ENCODE results near the gene ANK3. TPM values are rescaled to one million over a fixed set of nuclear protein-coding genes. Genes with fewer than 3 reads are reported as not detected.
A peak's percentile ranks its signal among the peaks of the same experiment; 100 is the strongest.

Gene ANK3
- total RNA-seq, 1 donor from 2014 or later, result 65.3 TPM

- peak; percentile 41 to 50 (median 47) for TF ChIP-seq CTCF (IDR thresholded peaks at IDR 0.05)
- TF ChIP-seq POLR2A (IDR thresholded peaks at IDR 0.05), result no peak
- TF ChIP-seq POLR2AphosphoS5 (IDR thresholded peaks at IDR 0.05; ENCODE audit: insufficient read depth in 1 of 2, low read depth in 1 of 2), result no peak
Observed at GRCh38 chr10:60208676-60209269, 180.9 kb downstream of the ANK3 start.

GRCh38 chr10:60207894-60208293, 181.8 kb downstream of the ANK3 start:
- H3K4me3 ChIP-seq, result no peak overlapping the region
- no peak overlapping the region for H3K27ac ChIP-seq
- no peaks in the 10 kb centered on the region for H3K9me3 ChIP-seq
- intact Hi-C loops (cut with DNase I), result loop anchor here (10.0 kb wide), 1 partner anchor 93 kb away; no protein-coding TSS in a partner anchor
- no peak for DNase-seq (ENCODE audit: extremely low spot score in 2 of 2)
- H3K4me1 ChIP-seq, result no peaks in the 10 kb centered on the region
- TF ChIP-seq POLR2AphosphoS5 (IDR thresholded peaks at IDR 0.05; ENCODE audit: insufficient read depth in 1 of 2, low read depth in 1 of 2) (no peak), POLR2A (IDR thresholded peaks at IDR 0.05) (no peak), CTCF (IDR thresholded peaks at IDR 0.05) (no peak)
- no peaks in the 10 kb centered on the region for H3K36me3 ChIP-seq
- no peaks in the 10 kb centered on the region for H3K27me3 ChIP-seq

More at GRCh38 chr10:60208676-60209269, 180.9 kb downstream of the ANK3 start:
- intact Hi-C loops (cut with DNase I), result loop anchor here (10.0 kb wide), 1 partner anchor 94 kb away; no protein-coding TSS in a partner anchor
- Histone ChIP-seq H3K27ac (no peak overlapping the region), H3K36me3 (no peaks in the 10 kb centered on the region), H3K9me3 (no peaks in the 10 kb centered on the region), H3K4me1 (no peaks in the 10 kb centered on the region), H3K4me3 (no peak overlapping the region), H3K27me3 (no peaks in the 10 kb centered on the region)
- no peak for DNase-seq (ENCODE audit: extremely low spot score in 2 of 2)

GRCh38 chr10:60206735-60207134, 182.9 kb downstream of the ANK3 start:
- Histone ChIP-seq H3K27ac (no peak overlapping the region), H3K27me3 (no peaks in the 10 kb centered on the region), H3K9me3 (no peaks in the 10 kb centered on the region), H3K36me3 (no peaks in the 10 kb centered on the region), H3K4me1 (no peaks in the 10 kb centered on the region), H3K4me3 (no peak overlapping the region)
- intact Hi-C loops (cut with DNase I), result loop anchor here (10.0 kb wide), 1 partner anchor 92 kb away; no protein-coding TSS in a partner anchor
- no peak for DNase-seq (ENCODE audit: extremely low spot score in 2 of 2)
- TF ChIP-seq POLR2A (IDR thresholded peaks at IDR 0.05), result no peak
- no peak for TF ChIP-seq POLR2AphosphoS5 (IDR thresholded peaks at IDR 0.05; ENCODE audit: insufficient read depth in 1 of 2, low read depth in 1 of 2)
- no peak for TF ChIP-seq CTCF (IDR thresholded peaks at IDR 0.05)

DNA sequence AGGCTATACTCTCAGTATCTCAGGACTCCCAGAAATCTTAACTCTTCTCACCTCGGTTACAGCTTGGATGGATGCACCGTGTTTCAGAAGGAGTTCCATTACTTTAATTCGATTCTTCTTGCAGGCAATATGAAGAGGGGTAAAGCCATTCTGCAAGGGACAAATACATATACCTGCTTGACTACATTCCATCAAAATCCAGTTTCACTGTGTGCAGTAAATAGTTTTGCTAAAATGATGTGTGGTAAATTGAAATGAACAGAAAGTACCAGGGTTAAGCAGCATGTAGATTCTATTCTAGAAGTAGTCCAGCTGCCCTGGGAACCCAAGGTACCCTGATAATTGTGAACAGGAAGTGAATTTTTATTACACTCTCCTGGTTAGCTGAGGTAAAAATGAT, 183.9 kb downstream of the ANK3 start:
- Histone ChIP-seq H3K36me3 (no peaks in the 10 kb centered on the region), H3K9me3 (no peaks in the 10 kb centered on the region), H3K4me3 (no peak overlapping the region), H3K27me3 (no peaks in the 10 kb centered on the region), H3K4me1 (no peaks in the 10 kb centered on the region), H3K27ac (no peak overlapping the region)
- intact Hi-C loops (cut with DNase I), result loop anchor here (10.0 kb wide), 1 partner anchor 91 kb away; no protein-coding TSS in a partner anchor
- TF ChIP-seq POLR2A (IDR thresholded peaks at IDR 0.05), result no peak
- TF ChIP-seq POLR2AphosphoS5 (IDR thresholded peaks at IDR 0.05; ENCODE audit: insufficient read depth in 1 of 2, low read depth in 1 of 2), result no peak
- no peak for TF ChIP-seq CTCF (IDR thresholded peaks at IDR 0.05)
- DNase-seq (ENCODE audit: extremely low spot score in 2 of 2), result no peak

- Histone ChIP-seq H3K4me1 (no peaks in the 10 kb centered on the region), H3K9me3 (no peaks in the 10 kb centered on the region), H3K36me3 (no peaks in the 10 kb centered on the region), H3K27me3 (no peaks in the 10 kb centered on the region), H3K4me3 (no peak overlapping the region), H3K27ac (no peak overlapping the region)
- intact Hi-C loops (cut with DNase I), result loop anchor here (10.0 kb wide), 1 partner anchor 89 kb away; no protein-coding TSS in a partner anchor
- no peak for DNase-seq (ENCODE audit: extremely low spot score in 2 of 2)
- no peak for TF ChIP-seq POLR2AphosphoS5 (IDR thresholded peaks at IDR 0.05; ENCODE audit: insufficient read depth in 1 of 2, low read depth in 1 of 2)
- peak in 2 of 3 experiments; percentile 29 to 31 for TF ChIP-seq CTCF (IDR thresholded peaks at IDR 0.05)
- TF ChIP-seq POLR2A (IDR thresholded peaks at IDR 0.05), result no peak
Observed at GRCh38 chr10:60203993-60204618, 185.6 kb downstream of the ANK3 start.

Measured in vagina (tissue), 2 donors.